Stimulated activated CD4-positive, alpha-beta T cell treated with anti-CD3 and anti-CD28 coated beads, TNF-alpha, amount 100 ng/mL, for 1 hour (primary cell): Measurements from ENCODE around the gene DET1.
"Not testable (repeated sequence)": the region's sequence is repeated elsewhere in the genome, so short reads cannot be mapped to it uniquely, and the experiment has no call there.

Source experiments
- DNase-seq, 3 donors: peaks; one replicate each; pipeline ENCODE4 v3.0.0-alpha.2; 2020; ENCODE audit warnings: low read depth in 3 of 3, low spot score in 1 of 3

DET1 gene

DNA sequence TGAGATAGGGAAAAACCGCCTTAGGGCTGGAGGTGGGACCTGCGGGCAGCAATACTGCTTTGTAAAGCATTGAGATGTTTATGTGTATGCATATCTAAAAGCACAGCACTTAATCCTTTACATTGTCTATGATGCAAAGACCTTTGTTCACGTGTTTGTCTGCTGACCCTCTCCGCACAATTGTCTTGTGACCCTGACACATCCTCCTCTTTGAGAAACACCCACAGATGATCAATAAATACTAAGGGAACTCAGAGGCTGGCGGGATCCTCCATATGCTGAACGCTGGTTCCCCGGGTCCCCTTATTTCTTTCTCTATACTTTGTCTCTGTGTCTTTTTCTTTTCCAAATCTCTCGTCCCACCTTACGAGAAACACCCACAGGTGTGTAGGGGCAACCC lies 5.4 kb downstream of the DET1 start:
- not testable (repeated sequence) for DNase-seq

GRCh38 chr15:88540350-88540749 lies 6.1 kb downstream of the DET1 start:
- DNase-seq: not testable (repeated sequence)

DNA sequence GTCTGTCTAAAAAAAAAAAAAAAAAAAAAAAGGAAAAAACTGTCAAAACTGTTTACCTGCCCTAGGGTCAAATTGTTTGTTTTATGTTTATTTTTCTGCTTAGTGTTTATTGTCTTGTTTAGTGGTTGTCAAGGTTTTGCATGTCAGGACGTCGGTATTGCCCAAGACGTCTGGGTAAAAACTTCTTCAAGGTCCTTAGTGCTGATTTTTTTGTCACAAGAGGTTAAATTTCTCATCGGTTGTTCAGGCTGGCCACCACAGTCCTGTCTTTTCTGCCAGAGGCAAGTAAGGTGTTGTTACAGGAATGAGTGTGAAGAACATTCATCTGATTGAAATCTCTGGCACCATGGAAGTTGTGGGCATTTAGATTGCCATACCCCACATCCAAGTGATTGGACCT lies 7.0 kb downstream of the DET1 start:
- DNase-seq: no peak

DNA sequence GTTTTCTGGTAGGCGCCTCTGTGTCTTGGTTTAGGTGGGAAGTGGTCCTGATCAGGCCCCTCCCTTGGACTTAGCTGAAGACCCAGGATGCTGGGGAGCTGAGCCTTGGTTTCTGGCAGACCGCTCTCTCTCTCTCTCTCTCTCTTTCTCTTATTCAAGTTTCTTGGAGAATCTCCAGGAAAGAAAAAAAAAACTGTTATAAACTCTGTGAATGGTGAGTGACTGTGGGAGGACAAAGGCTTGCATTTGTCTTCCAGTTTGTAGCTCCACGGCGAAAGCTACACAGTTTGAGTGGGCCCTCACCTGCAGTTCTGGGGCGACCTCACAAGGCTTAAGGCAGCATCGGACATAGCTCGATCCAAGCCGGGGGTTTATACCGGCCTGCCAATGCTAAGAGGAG lies 7.5 kb downstream of the DET1 start:
- no peak for DNase-seq

- no peak for DNase-seq
Measured at GRCh38 chr15:88537591-88538317, 8.7 kb downstream of the DET1 start.

GRCh38 chr15:88535607-88536313 lies 10.7 kb downstream of the DET1 start:
- DNase-seq: no peak

DNA sequence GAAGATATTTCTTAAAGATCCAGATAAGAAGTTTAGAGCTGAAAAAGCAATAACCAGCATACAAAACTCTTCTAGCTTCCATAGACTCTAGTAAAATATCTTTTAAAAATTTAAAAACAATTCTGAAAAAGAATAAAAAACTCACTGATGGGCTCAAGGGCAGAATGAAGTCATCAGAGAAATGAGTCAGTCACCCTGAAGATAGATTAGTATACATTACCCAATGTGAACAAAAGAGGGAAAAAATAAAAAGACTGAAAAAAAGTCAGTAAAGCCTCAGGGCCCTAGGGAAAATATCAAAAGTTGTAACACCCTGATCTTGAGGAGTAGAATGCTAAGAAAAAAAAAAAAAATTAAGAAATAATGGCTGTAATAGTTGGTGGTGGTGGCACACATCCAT lies 11.4 kb downstream of the DET1 start:
- DNase-seq: no peak

GRCh38 chr15:88533376-88533775 lies 13.1 kb downstream of the DET1 start:
- DNase-seq: no peak

DNA sequence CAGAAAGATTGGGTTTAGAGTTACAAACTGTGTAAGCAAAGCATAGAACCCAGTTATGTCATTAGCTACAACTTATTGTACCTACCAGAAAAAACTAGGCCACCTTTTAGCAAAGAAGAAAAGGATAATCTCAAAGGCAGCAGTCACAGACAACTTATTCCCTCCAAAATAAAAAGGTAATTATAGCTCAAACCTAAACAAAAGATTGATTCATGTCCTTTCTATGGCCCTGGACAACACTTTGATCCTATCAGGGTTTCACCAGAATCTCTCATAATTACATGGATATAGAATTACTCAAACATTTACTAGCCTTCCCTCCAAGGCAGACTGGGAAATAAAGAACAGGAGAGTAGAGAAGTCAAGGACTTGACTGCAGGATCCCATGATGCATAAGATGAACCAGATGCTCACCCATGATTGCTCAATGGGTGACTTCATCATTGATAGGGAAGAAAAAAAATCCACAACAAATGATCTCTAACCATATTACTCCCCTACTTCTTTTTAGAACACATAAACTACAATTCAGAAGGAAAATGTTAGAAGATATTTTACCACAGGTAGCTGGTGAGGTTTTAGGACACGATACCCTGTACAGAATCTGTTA lies 17.4 kb downstream of the DET1 start:
- no peak for DNase-seq

GRCh38 chr15:88526247-88526879 lies 20.1 kb downstream of the DET1 start:
- no peak for DNase-seq

- DNase-seq: no peak
Measured at GRCh38 chr15:88525418-88525817, 21.1 kb downstream of the DET1 start.

DNA sequence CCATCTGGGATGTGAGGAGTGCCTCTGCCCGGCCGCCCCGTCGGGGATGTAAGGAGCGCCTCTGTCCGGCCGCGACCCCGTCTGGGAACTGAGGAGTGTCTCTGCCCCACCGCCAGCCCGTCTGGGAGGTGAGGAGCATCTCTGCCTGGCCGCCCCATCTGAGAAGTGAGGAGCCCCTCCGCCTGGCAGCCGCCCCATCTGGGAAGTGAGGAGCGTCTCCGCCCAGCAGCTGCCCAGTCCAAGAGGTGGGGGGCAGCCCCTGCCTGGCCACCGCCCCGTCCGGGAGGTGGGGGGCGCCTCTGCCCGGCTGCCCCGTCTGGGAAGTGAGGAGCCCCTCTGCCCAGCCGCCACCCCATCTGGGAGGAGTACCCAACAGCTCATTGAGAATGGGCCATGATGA lies 22.4 kb downstream of the DET1 start:
- DNase-seq: not testable (repeated sequence)

GRCh38 chr15:88518903-88519302 lies 27.6 kb downstream of the DET1 start:
- no peak for DNase-seq

- no peak for DNase-seq
Measured at GRCh38 chr15:88513195-88513594, 33.3 kb downstream of the DET1 start.

GRCh38 chr15:88512601-88513000 lies 33.9 kb downstream of the DET1 start:
- no peak for DNase-seq

DNA sequence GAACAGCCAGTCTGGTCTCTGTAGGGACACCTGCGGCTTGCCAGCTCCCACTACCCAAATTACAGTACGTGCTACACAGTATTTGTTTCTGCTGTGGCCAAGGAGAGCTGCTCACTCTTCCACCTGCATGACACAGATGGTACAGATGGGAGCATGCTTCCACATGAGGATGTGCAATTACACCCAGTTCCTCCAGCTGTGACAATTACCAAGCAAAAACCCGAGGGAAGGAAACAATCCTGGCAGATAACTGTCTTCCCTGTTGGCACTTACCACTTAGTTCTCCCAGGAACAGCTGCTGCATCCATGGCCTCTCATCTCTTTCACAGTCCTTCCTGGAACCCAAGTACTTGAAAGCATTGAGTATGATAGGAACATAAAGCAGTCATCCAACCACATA lies 34.4 kb downstream of the DET1 start:
- DNase-seq: no peak

DNA sequence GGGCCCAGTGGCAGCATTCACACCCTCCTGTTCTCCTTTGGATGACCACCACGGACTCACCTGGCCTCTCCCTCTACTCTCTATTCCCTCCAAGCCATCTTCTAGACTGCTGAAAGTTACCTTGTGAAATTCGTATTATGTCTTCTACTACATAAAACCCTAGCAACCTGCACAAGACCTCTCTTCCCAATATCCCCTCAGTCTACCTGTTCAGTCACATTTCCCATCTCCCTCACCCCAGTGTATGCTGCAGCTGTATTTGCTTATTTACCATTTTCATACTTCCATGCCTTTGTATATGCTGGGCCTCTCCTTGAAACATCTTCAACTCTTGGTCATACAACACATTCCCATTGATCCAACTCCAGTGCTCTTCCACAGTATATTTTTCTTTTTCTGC lies 35.3 kb downstream of the DET1 start:
- DNase-seq: no peak

- no peak for DNase-seq
Measured at GRCh38 chr15:88509964-88510363, 36.5 kb downstream of the DET1 start.

DNA sequence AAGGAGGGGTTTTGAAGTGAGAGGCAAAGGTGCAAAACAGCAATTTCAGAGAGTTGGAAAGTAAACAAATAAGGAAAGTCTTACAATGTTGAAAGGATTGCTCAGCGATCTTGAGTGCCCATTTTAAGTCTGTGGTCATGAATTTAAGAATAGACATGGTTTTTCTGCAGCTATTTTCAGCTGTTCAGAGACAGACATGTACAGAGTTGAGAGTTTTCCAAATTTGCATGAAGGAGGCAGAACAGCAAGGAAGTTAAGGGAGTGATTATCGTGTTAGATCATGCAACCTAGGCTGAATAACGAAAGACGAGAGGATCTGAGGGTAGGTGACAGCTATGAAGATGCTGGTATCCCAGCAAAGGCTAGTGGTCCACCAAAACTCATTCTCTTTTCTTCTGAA lies 37.2 kb downstream of the DET1 start:
- DNase-seq: no peak

DNA sequence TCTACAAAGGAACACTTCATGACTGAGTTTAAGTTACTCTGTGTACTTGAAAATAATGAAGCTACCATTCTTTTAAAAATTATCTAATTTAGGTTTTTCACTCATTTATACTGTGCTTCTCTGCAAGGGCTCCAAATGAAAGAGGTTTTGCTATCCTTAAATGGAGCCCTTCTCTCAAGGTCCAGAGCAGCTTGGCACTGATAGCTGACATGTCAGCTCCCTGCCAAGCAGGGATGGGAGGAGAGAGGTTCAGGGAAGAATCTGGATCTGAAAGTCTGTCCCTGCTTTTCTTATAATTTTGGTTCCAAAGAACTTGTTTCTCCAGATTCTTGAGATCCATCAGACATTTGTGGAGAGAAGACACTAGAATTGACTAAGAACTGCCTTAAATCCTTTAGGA lies 39.9 kb downstream of the DET1 start:
- DNase-seq: no peak

GRCh38 chr15:88505721-88506120 lies 40.8 kb downstream of the DET1 start:
- no peak for DNase-seq

- DNase-seq: no peak
Measured at GRCh38 chr15:88504445-88504844, 42.0 kb downstream of the DET1 start.
